NCI-H1417 (cell line): Measurements from ENCODE around the gene GSTO2.

Source experiments
- DNase-seq, 3 experiments: peaks; one replicate each; lab custom pipeline; 2025; lab: John Stamatoyannopoulos, UW

Gene GSTO2

DNA sequence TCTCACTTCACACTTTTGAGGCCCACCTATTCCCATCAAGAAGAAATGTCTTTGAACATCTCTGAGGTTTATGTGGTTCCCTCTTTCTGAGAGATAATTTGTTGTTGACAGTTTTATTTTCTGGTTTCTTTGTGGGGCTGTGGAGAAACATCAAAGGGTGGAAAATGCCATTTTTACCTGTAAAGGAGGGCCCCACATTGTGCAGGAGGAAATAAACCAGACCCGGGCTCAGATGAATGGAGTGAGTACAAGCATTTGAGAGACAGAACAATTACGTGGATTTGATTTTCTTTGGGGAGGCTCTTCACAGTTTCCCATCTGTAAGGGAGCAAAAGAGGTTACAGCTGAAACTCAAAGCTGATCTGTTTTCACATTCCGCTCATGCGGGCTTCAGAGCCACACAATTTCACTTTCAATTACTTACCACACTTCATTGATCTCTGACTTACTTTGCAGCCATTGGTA lies 39.5 kb downstream of the GSTO2 start:
- DNase-seq: no peak

DNA sequence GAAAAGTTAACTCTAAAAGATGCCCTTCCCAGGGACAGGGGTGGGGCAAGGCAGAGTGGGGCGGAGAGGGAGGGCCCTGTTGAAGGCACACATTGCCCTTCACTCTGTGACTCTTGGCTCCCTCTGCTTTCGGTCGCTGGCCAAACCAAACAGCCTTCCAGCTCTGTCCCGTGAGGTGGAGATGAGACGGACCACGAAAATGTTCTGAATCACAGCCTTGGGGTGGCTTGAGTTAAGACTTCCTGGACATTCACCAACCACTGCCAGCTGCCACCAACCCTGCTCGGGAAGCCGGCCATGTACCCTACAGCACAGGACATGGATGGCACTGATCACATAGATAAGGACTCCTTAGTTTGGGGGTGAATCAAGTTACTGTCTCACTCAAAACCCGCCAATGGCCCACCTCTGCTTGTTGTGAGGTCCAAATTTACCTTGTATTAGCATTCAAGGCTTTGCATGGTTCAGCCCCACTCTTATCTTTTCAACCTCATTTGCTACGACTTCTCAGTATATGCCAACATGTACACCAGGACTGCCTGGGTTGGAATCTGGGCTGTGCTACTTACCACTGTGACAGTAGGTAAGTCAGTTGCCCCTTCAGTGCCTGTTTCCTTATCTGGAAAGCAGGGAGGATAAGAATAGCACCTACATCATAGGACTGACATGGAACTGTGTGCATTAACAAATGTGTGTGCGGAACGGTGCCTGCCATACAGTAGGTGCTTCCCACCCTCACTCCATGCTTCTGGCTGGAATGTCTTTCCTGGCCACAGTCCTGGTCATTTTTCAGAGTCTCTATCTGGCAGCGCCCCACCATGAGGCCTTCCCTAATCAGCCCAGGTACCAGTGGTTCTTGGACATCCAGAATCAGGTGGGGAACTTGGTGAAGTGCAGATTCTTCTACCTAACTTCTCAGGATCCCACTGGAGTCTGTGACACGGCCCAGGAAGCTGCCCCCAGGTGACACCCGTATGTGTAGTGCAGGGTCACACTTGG lies 41.3 kb downstream of the GSTO2 start:
- DNase-seq: no peak

DNA sequence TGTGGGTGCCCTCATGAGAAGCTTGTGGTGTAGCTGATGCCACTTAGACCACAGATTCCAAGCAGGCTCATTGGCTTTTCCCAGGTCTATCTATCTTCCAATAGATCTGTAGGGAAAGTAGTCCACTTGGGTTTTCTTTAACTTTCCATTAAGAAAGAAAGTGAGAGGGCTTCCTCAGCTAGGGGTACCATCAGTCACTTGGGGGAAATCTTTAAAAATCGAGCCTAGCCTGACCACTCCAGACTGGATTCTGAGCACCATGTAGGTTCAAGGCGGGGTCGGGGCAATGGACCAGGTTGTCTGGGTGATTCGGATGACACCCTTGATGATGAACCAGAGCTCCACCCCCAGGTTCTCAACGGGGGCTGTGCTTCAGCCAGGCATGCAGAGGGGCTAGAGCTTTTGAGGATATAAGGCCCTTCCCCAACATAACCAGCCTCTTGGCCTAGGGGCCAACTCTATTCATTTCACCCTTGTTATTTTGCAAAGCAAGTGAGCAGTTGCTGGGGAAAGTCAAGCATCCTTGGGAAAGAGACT lies 42.3 kb downstream of the GSTO2 start:
- DNase-seq: no peak

DNA sequence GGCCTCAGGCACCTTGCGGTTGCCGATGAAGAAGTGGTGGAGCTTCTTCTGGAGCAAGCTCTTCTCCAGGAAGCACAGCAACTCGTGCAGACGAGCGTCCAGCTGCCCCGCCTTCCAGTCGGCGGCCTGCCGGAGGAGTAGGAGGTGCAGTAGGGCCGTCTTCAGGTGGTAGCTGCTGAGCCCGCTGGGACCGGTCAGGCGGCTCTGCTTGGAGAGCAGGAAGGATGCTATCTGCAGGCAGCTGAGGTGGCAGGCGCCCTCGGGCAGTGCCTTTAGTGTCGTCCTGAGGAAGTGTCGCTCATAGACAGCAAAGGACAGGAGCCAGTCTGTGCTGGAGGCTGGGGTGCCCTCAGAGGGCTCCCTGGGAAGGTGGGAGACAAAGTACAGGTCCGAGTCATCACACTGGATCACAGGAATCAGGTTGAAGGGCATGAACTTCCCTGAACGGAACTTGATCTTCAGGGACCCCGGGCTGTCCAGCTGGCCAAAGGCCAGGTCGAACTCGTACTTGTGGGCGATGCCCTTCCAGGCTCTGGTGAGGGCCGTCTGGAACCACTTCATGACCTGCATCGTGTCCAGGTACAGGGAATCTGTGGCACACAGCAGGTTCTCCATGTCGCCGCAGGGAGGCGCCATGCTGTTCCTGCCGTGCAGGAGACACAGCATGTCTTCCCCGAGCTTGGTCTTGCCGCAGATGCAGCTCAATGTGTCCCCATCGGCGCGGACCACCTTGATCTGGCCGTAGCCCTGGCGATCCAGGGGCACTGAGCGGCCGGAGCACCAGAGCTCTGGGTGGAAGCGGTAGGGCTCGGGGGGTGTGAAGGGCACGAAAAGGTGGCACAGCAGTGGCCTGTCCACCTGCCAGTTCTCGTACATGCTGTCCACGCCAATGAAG lies 45.9 kb downstream of the GSTO2 start:
- no peak for DNase-seq

DNA sequence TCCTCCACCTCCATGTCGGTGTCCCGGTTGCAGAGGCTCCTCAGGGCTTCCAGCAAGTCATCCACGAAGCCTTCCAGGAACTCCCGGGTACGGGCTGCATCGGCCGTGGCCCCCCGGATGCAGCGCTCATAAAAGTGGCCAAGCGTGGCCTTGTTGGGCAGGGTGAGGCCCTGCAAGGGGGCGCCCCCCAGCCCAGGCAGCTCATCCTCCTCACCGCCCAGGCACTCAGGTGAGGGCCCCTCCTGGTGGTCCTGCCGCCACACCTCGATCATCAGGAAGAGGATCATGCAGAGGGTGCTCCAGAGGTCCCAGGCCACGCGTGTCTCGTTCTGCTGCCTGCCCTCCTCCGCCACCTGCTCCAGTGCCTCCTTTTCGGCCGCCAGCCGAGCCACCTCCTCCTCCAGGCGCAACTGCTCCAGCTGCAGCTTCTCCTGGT lies 46.5 kb downstream of the GSTO2 start:
- no peak for DNase-seq

DNA sequence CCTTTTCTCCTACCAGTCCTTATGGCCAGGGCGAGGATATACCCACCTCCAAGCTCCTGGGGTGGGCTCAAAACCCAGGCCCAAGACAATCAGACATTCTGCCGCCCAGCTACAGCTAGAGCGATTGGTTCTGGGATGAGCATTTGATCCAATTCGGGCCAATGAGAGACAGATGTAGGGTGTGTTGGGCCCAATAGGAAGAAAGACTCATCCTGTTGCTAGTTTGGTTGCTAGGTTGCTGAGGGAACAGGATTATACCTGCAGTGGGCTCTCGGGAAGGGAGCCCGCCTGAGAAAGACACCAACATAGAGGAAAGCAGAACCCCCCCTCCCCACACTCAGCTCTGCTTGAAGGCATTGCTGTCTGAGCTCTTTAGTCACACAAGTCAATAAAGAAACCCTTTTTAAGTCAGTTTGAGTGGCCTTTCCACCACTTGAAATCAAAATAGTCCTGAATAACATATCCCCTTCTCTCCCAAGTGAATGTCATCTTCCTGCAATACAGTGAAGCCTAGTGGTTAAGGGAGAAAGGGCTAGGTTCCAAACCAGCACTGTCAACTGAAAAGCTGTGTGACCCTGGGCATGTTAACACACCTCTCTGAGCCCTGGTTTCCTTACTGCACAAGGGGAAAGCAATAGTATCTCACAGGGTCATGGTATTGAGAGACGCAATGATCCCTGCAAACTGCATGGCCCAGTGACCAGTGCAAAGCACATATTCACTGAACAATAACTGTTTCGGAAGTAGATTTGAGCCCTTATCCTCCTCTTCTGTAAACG lies 47.5 kb downstream of the GSTO2 start:
- no peak for DNase-seq

DNA sequence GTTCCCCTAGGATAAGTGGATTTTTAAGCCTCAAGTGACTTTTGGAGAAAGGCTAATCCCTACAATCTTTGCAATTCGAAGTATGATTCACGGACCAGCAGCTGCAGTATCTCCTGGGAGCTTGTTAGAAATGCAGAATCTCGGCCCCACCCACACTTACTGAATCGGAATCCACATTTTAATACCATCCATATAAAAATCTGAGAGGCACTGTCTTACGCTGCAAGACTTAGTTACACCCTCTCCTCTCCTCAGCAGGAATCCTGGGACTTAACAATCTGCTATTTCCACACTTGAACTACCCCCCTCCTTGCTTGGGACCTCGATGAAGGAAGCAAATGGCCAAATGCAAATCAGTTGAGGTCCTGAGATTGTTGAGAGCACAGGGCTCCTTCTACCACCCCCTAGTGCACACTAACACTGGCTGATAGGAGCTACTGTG lies 48.3 kb downstream of the GSTO2 start:
- DNase-seq: no peak

DNA sequence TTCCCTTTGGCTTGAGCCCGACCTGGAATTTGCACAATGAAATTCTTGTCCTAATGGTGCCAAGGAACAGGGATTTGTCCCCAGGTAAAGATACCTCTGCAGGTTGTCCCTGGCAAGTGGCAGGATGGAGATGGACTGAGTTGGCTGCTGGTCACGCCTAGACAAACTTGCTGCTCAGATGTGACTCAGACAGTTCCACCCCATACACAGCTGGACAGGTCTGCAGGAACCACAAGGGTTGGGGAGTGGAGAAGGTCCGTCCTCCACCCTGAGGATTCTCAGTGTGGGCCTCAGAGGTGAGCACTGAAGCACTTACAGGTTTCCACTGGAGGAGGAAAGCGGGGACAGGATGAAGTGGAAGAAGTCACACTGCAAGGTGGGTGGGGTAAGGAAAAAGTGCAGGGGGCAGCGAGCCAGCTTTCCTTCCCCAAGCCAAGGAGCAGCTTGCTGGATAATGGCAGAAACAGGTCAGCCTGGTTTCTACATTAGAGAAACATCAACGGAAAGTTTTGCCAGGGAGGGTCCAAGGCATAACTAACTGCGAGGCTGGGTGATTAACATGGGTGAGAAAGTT lies 48.8 kb downstream of the GSTO2 start:
- no peak for DNase-seq

DNA sequence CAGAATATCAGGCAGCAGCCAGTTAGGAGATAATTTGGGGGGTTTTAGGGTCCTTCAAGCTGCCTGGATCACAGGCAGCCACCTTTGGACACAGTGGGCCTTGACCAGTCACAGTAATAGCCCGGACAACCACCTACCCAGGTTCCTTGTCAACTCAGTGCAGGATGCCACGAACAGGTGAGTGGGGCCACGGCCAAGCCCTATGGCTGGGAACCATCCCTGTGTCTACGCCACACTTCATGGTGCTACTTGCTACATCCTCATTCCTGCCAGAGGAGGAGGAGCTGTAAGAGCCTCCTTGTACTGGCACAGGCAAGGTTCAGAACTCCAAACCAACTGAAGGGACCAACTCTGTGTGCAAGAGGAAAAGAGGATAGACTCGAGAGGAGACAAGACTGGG lies 49.3 kb downstream of the GSTO2 start:
- no peak for DNase-seq

DNA sequence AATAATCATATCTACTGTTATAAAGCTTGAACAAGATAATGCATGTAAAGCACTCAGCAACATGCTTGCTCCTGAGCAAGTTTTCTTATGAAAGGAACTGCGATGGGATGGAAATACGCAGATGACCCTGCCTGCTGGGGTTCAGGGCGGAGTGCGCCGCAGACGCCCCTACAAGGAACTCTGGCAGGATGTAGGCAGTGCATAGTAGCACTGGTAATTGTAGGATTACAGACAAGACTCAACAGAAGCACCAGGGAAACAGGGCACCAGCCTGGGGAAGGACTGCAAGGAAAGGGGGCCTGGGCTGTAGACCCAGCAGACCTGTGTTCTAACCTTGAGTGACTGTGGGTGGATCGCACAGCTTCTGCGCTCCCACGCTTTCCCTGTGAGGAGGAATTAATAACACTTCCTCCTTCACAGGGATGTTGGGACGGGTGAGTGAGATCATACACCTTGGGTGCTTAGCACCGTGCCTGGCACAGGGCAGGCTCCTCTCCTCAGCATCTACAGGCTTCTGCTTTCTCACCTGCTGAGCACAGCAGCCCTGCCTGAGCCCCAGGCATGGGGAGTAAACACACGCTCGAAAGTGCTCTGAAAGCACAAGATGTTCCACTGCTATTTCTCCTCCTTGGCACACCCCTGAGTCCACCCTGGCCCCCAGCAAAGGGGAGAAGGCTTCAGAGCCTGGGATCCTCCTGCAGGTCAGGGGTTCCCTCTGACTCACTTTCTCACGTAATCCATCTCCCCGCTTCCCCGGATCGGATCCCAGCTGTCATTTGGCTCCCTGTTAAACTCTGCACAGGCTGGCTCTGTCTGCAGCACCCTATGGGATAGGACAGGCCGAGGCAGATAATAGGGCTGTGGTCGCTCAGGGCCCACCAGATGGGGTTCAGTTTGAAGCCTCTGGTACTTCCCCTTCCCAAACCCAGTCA lies 50.1 kb downstream of the GSTO2 start:
- no peak for DNase-seq

DNA sequence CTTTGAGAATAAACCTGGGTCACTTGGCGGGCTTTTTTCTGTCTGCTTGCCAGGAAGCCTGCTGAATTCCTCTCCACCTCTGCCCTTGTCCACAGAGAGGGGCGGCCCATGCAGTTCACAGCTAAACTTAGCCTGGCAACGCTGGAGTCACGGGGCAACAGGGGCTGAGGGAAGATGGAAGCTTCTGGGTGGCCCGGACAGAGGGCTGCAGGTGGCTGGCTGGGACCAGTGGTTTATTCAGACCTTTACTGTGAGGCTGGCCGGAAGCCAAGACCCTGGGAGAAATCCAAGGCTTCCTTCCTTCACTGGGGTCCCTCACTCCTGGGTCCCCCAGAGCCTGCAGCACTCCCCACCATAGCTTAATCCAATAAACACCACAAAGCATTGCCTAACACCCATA lies 52.2 kb downstream of the GSTO2 start:
- DNase-seq: no peak

DNA sequence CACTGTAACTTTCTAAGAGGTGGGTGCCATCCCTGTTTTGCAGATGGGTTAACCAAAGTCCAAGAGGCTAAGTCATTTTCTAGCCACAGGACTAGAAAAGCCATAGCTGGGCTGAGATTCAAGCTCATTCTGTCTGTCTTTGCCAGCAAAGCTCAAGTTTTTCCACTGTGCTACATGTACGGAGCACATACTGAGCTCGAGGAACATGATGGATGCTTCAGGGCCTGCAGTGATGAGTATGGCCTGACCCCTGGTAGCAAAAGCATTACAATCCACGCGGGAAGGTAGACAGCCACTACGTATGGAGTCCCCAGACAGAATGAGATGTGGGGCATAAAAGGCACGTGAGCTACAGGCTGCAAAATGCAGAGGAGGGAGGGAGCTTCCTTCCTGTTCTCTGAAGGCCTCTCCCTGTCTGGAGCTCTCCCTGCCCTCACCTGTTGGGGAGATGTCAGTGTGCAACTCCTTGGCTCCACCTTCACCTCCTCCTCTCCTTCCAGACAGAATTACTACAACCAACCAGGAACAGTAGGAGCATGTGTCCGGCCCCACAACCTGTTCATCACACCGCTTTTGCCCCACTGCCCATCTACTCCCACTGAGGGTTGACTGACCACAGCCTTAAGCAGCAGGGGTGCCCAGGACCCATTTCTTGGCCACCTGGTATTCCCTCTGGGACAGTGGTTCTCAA lies 52.9 kb downstream of the GSTO2 start:
- DNase-seq: no peak

DNA sequence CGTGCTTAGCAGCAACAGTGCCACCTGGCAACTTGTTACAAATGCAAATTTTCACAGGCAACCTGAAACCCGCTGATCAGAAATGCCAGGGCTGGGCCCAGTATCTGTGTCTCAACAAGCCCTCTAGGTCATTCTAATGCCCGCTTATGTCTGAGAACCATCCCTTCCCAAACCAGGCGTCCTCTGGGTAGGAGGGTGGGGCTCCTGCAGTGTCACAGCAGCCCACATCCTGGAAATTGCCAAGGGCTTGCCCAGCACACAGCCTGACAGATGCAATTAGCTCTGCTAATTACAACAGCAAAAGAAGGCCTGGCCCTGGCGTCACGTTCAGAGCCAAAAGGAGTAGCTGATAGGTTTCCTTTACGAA lies 53.4 kb downstream of the GSTO2 start:
- DNase-seq: peak; percentile 1 to 31 (median 9)

DNA sequence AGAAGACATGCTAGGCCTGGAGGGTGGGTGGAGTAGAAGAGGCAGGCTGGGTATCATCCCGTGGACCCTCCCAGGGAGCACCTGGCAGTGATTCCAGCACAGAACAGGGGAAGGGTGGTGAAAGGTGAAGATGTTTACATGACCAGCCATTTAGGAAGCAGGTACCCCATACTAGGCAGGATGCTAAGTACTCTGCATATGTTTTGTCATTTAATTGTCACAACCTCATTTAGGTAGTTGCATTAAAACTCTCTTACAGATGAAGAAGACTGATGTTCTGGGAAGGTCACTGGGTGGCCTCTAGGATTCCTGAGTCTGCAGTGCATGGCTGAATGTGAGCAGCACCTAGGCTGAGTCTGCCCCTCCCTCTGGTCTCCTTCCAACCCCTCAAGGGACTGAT lies 54.1 kb downstream of the GSTO2 start:
- DNase-seq: no peak

DNA sequence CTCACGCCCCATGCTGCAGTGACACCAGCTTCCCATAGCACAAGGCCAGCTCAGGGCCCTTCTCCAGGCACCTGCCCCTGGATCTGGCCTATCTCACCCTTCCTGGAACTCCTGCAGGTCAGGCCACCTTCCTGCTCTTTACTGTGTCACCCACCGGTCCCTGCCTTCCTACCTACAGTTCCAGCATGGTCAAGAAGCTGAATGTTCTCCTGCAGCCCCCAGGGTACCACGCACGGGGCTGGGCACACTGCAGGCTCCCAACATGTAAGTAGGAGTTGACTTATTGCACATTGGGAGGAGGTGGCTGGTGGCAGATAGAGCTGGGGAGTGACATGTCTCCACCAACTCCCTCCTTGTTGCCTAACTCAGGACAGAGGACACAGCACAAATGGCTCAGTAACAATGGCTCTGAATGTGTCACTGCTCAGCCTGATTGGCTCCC lies 54.8 kb downstream of the GSTO2 start:
- no peak for DNase-seq

DNA sequence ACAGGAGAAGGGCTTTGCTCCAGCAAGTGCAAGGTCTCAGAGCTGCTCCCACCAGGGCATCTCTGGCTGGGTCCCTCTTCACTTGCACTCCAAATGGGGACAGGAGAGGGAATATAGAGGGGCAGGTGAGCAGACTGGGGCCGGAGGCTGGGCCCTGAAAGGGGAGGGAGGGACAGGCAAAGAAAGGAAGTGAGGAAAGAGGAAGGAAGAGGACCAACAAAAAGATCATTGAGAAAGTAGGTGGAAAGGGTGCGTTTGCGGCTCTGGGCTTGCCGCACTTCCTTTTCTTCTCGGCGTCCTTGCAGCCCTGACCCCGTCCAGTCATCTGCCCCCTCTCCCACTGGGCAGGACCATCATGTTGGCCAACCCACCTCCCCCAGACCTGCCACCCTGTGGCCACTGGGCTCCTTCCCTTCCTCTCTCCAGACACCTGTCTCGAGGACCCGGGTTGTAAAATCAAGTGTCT lies 55.3 kb downstream of the GSTO2 start:
- DNase-seq: no peak

DNA sequence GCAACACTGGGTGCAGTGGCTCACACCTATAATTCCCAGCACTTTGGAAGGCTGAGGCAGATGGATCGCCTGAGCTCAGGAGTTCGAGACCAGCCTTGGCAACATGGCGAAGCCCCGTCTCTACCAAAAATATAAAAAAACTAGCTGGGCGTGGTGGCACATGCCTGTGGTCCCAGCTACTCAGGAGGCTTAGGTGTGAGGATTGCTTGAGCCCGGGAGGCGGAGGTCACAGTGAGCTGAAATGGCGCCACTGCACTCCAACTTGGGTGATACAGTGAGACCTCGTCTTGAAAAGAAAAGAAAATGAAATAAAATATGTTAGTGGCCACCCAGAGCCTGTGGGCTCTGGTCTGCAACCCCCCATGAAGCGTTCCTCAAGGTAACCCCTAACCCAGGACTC lies 55.9 kb downstream of the GSTO2 start:
- no peak for DNase-seq

DNA sequence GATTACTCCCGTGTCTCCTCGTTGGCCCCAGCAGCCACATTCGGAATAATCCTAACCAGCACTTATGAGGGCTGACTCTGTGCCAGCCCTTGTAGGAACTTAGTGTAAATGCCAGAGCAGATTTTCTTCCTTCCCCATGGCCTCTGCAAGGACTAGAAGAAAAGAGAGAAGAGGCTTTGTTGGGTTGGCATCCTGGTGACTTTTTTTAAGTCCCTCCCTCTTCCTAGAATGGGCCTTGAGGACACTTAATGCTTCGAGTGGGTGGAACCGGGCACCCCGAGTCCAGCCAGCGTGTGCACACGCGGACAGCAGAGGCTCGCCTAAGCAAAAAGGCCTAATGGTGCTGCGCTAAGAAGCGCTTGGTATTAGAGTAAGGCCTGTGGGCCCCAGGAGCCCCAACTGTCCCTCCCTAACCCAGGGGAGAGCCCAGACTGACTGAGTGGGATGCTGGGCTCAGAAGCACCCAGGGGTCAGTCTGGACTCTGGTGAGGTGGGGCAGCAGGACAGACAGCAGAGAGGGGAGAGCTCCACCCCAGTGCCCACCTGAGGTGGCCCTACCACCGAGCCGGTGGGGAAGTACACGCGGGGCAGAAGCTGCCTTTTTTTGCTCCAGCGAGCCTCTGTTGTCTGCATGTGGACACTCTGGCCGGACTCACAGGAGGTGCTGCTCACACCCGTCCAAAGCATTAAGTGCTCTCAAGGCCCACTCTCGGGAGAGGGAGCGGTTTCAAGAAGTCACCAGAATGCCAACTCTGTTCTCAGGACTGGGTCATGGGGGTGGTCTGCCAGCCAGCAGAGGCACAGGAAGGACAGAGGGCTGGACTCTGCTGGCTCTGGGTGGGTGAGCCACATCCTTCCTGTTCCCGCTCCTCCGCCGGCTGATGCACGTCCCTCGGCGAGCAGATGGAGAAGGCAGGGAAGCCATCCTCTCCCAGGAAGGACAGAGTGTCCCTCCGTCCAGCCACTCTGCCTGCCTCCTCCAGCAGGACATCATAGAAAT lies 56.8 kb downstream of the GSTO2 start:
- no peak for DNase-seq
